Measurements from ENCODE around the gene ZDHHC24. TPM values are rescaled to one million over a fixed set of nuclear protein-coding genes. Genes with fewer than 3 reads are reported as not detected.

ZDHHC24 gene
- total RNA-seq, 1 experiment from 2014 or later, result 29.5 TPM

- ChIA-PET POLR2A (interaction anchor here (0.6 kb wide), 1 partner anchor 235 kb away, joined by 3 read pairs; no protein-coding TSS in a partner anchor), CTCF (no interaction called here)
- TF ChIP-seq TCF7L2 (IDR thresholded peaks at IDR 0.05; ENCODE audit: low read depth, low read length), result no peak
- no peak for TF ChIP-seq POLR2AphosphoS5 (IDR thresholded peaks at IDR 0.05; ENCODE audit: low read depth, low read length)
- no peak for TF ChIP-seq SIN3A (IDR thresholded peaks at IDR 0.05; ENCODE audit: borderline replicate concordance, insufficient read depth, low read depth, low read length)
- TF ChIP-seq REST (IDR thresholded peaks at IDR 0.05; ENCODE audit: insufficient read depth in 1 of 2, low read depth in 2 of 2, low read length in 1 of 2), result no peak
- no peak for TF ChIP-seq CTCF (IDR thresholded peaks at IDR 0.05)
- no peaks in the 10 kb centered on the region; the same call in 1 of the 2 replicates for H3K27me3 ChIP-seq (ENCODE audit: control insufficient read depth, insufficient read depth, low read length)
- in situ Hi-C loops (cut with HindIII; ENCODE audit: low pct_unique_long_range_greater_than_20kb, low sequenced_read_pairs) (no loop called here), intact Hi-C loops (cut with micrococcal nuclease; ENCODE audit: unreplicated experiment) (no loop called here)
- H3K4me1 ChIP-seq (ENCODE audit: control insufficient read depth, insufficient read depth, low read length), result no peaks in the 10 kb centered on the region
- no peaks in the 10 kb centered on the region for H3K9me3 ChIP-seq (ENCODE audit: control insufficient read depth, insufficient read depth, low read depth, low read length)
- H3K4me3 ChIP-seq (ENCODE audit: low read depth in 2 of 2, low read length in 2 of 2), result no peak overlapping the region
- ATAC-seq (no peak), DNase-seq (ENCODE audit: low read depth, low spot score) (no peak)
- H3K27ac ChIP-seq (ENCODE audit: low read length), result no peak overlapping the region
- no peaks in the 10 kb centered on the region for H3K36me3 ChIP-seq (ENCODE audit: control insufficient read depth, insufficient read depth, low read length)
- no TSS peak for BruUV-seq (replicated peaks)
Observed at GRCh38 chr11:66562907-66563583, 17.2 kb upstream of the ZDHHC24 start.

- TF ChIP-seq TCF7L2 (IDR thresholded peaks at IDR 0.05; ENCODE audit: low read depth, low read length), result no peak
- no TSS peak for BruUV-seq (replicated peaks)
- no peak overlapping the region for H3K27ac ChIP-seq (ENCODE audit: low read length)
- no peaks in the 10 kb centered on the region; the same call in 1 of the 2 replicates for H3K27me3 ChIP-seq (ENCODE audit: control insufficient read depth, insufficient read depth, low read length)
- no peaks in the 10 kb centered on the region for H3K36me3 ChIP-seq (ENCODE audit: control insufficient read depth, insufficient read depth, low read length)
- DNase-seq (ENCODE audit: low read depth, low spot score), result no peak
- no peaks in the 10 kb centered on the region for H3K4me1 ChIP-seq (ENCODE audit: control insufficient read depth, insufficient read depth, low read length)
- no peaks in the 10 kb centered on the region for H3K9me3 ChIP-seq (ENCODE audit: control insufficient read depth, insufficient read depth, low read depth, low read length)
- POLR2A ChIA-PET, result no interaction called here
- in situ Hi-C loops (cut with HindIII; ENCODE audit: low pct_unique_long_range_greater_than_20kb, low sequenced_read_pairs) (no loop called here), intact Hi-C loops (cut with micrococcal nuclease; ENCODE audit: unreplicated experiment) (no loop called here)
- ATAC-seq, result no peak
- no peak overlapping the region for H3K4me3 ChIP-seq (ENCODE audit: low read depth in 2 of 2, low read length in 2 of 2)
- CTCF ChIA-PET, result no interaction called here
Observed at GRCh38 chr11:66562275-66562674, 16.4 kb upstream of the ZDHHC24 start.

GRCh38 chr11:66561975-66562248, 16.1 kb upstream of the ZDHHC24 start:
- Histone ChIP-seq H3K27ac (ENCODE audit: low read length) (no peak overlapping the region), H3K9me3 (ENCODE audit: control insufficient read depth, insufficient read depth, low read depth, low read length) (no peaks in the 10 kb centered on the region), H3K4me1 (ENCODE audit: control insufficient read depth, insufficient read depth, low read length) (no peaks in the 10 kb centered on the region), H3K4me3 (ENCODE audit: low read depth in 2 of 2, low read length in 2 of 2) (no peak overlapping the region), H3K36me3 (ENCODE audit: control insufficient read depth, insufficient read depth, low read length) (no peaks in the 10 kb centered on the region), H3K27me3 (ENCODE audit: control insufficient read depth, insufficient read depth, low read length) (no peaks in the 10 kb centered on the region; the same call in 1 of the 2 replicates)
- ChIA-PET CTCF (no interaction called here), POLR2A (interaction anchor here (0.9 kb wide), 1 partner anchor 16 kb away, joined by 4 read pairs; the partner anchor contains the start of gene ZDHHC24)
- TF ChIP-seq CTCF (IDR thresholded peaks at IDR 0.05) (no peak), TCF7L2 (IDR thresholded peaks at IDR 0.05; ENCODE audit: low read depth, low read length) (no peak), REST (IDR thresholded peaks at IDR 0.05; ENCODE audit: insufficient read depth in 1 of 2, low read depth in 2 of 2, low read length in 1 of 2) (no peak), SIN3A (IDR thresholded peaks at IDR 0.05; ENCODE audit: borderline replicate concordance, insufficient read depth, low read depth, low read length) (no peak), POLR2AphosphoS5 (IDR thresholded peaks at IDR 0.05; ENCODE audit: low read depth, low read length) (no peak)
- BruUV-seq (replicated peaks), result no TSS peak
- no peak for DNase-seq (ENCODE audit: low read depth, low spot score)
- intact Hi-C loops (cut with micrococcal nuclease; ENCODE audit: unreplicated experiment) (no loop called here), in situ Hi-C loops (cut with HindIII; ENCODE audit: low pct_unique_long_range_greater_than_20kb, low sequenced_read_pairs) (no loop called here)
- ATAC-seq, result no peak

Measured in Panc1 (cell line).